SK-N-SH (cell line): ENCODE measurements around the gene TRIM46. TPM values are rescaled to one million over a fixed set of nuclear protein-coding genes. Genes with fewer than 3 reads are reported as not detected.

Experiments
- CTCF ChIA-PET: fragments of 300-600, 350-600 bp; formaldehyde crosslinking; extraction: SDS; loops from one replicate; lab custom pipeline; 2021; lab: Yijun Ruan, JAX
- POLR2A ChIA-PET: fragments of 350-600 bp; sonication (Branson Sonifier 250); formaldehyde crosslinking; extraction: SDS; loops from one replicate; lab custom pipeline; 2020; ENCODE audit warnings: antibody characterized with exemption, inconsistent platforms; lab: Yijun Ruan, JAX
- DNase-seq: peaks from one replicate; pipeline ENCODE4 v3.0.0; 2012
- H2AFZ ChIP-seq: fragments of 200-600 bp; sonication (generic); 2 replicates; pipeline ENCODE4 v1.8.1; 2016; ENCODE audit warnings: antibody characterized with exemption, mild to moderate bottlenecking, low read depth
- H3F3A ChIP-seq: fragments of 200-600 bp; sonication (generic); replicated peaks from 2 replicates; pipeline ENCODE3; 2016; ENCODE audit warnings: antibody characterized with exemption, mild to moderate bottlenecking; ENCODE audit not compliant: insufficient read depth
- H3K27ac ChIP-seq, 2 experiments: fragments of 200-500 bp in 1 of 2; fragments of 200-600 bp in 1 of 2; sonication (Bioruptor generic) in 1 of 2; sonication (generic), shearing (Covaris generic) in 1 of 2; 2 replicates each; pipeline versions ENCODE4 v1.5.1 to v1.6.1; 2014 to 2016; ENCODE audit warnings: low read depth in 2 of 2, inconsistent platforms in 1 of 2, low read length in 1 of 2, mild to moderate bottlenecking in 1 of 2, mixed read lengths in 1 of 2
- H3K27me3 ChIP-seq: fragments of 200-600 bp; sonication (generic), shearing (Covaris generic); 2 replicates; pipeline ENCODE4 v1.6.1; 2016; ENCODE audit warnings: mixed run types; ENCODE audit not compliant: insufficient read depth
- H3K36me3 ChIP-seq, 2 experiments: fragments of 200-500 bp in 1 of 2; fragments of 200-600 bp in 1 of 2; sonication (Bioruptor generic) in 1 of 2; sonication (generic) in 1 of 2; replicated peaks in 1 of 2; 2 replicates each; pipeline versions ENCODE3 to v1.5.1; 2014 to 2016; ENCODE audit warnings: low read length in 1 of 2, mild to moderate bottlenecking in 1 of 2; ENCODE audit not compliant: insufficient read depth in 2 of 2, control insufficient read depth in 1 of 2
- H3K4me1 ChIP-seq, 2 experiments: fragments of 200-500 bp in 1 of 2; fragments of 200-600 bp in 1 of 2; sonication (Bioruptor generic) in 1 of 2; sonication (generic), shearing (Covaris generic) in 1 of 2; 2 replicates each; pipeline versions ENCODE4 v1.5.1 to v1.6.1; 2014 to 2016; ENCODE audit warnings: low read depth in 1 of 2, low read length in 1 of 2, mixed run types in 1 of 2; ENCODE audit not compliant: insufficient read depth in 2 of 2, control insufficient read depth in 1 of 2
- H3K4me2 ChIP-seq: fragments of 200-600 bp; sonication (generic), shearing (Covaris generic); 2 replicates; pipeline ENCODE4 v1.6.1; 2017; ENCODE audit warnings: mixed run types
- H3K4me3 ChIP-seq, 2 experiments: fragments of 200-500 bp in 1 of 2; fragments of 200-600 bp in 1 of 2; sonication (Bioruptor generic) in 1 of 2; sonication (generic), shearing (Covaris generic) in 1 of 2; 2 replicates each; pipeline versions ENCODE4 v1.5.1 to v1.8.1; 2014 to 2016; ENCODE audit warnings: low read depth in 2 of 2, inconsistent platforms in 1 of 2, low read length in 1 of 2, mild to moderate bottlenecking in 1 of 2, mixed read lengths in 1 of 2, moderate library complexity in 1 of 2
- H3K79me2 ChIP-seq: fragments of 200-600 bp; sonication (generic); 2 replicates; pipeline ENCODE4 v1.8.1; 2017; ENCODE audit warnings: mild to moderate bottlenecking; ENCODE audit not compliant: insufficient read depth
- H3K9ac ChIP-seq: fragments of 200-600 bp; sonication (generic); 2 replicates; pipeline ENCODE4 v1.6.1; 2017; ENCODE audit warnings: mixed run types
- H3K9me2 ChIP-seq: fragments of 200-600 bp; sonication (generic); 2 replicates; pipeline ENCODE4 v1.6.1; 2017; ENCODE audit warnings: mixed run types
- H3K9me3 ChIP-seq: fragments of 200-600 bp; sonication (generic); 2 replicates; pipeline ENCODE4 v1.6.1; 2017; ENCODE audit warnings: mixed run types, mild to moderate bottlenecking, moderate library complexity
- H4K20me1 ChIP-seq: fragments of 200-600 bp; sonication (generic); 2 replicates; pipeline ENCODE4 v1.6.1; 2017; ENCODE audit warnings: mild to moderate bottlenecking, mixed run types; ENCODE audit not compliant: insufficient read depth
- CHD2 ChIP-seq: fragments of 150-350 bp; IDR thresholded peaks from 2 replicates; pipeline ENCODE4 v1.6.1; 2018; ENCODE audit warnings: low read length; ENCODE audit not compliant: partially characterized antibody
- ELF1 ChIP-seq: IDR thresholded peaks from 2 replicates; pipeline ENCODE4 v1.4.0; 2012
- EZH2phosphoT487 ChIP-seq: fragments of 200-600 bp; sonication (generic); IDR thresholded peaks from 2 replicates; pipeline ENCODE4 v1.6.1; 2017; ENCODE audit warnings: low read depth, mixed run types, mild to moderate bottlenecking, antibody characterized with exemption, moderate library complexity, borderline replicate concordance
- FOSL2 ChIP-seq: IDR thresholded peaks from 2 replicates; pipeline ENCODE4 v1.4.0; 2012; ENCODE audit warnings: low read depth, mild to moderate bottlenecking, moderate library complexity, borderline replicate concordance
- FOXM1 ChIP-seq: IDR thresholded peaks from 2 replicates; pipeline ENCODE4 v1.4.0; 2012; ENCODE audit warnings: low read depth, mild to moderate bottlenecking
- IRF3 ChIP-seq: fragments of 150-350 bp; IDR thresholded peaks from 2 replicates; pipeline ENCODE4 v1.6.1; 2016; ENCODE audit warnings: mild to moderate bottlenecking, low read depth, low read length
- MEF2A ChIP-seq: IDR thresholded peaks from 2 replicates; pipeline ENCODE4 v1.4.0; 2012; ENCODE audit warnings: low read depth, borderline replicate concordance
- MXI1 ChIP-seq: IDR thresholded peaks from 2 replicates; pipeline ENCODE4 v1.6.1; 2012; ENCODE audit warnings: mild to moderate bottlenecking, low read depth, low read length, improper control_type of control experiment
- POLR2AphosphoS5 ChIP-seq: IDR thresholded peaks from 2 replicates; pipeline ENCODE4 v1.6.1; 2012; ENCODE audit warnings: low read depth, low read length
- RCOR1 ChIP-seq: fragments of 150-350 bp; IDR thresholded peaks from 2 replicates; pipeline ENCODE4 v1.6.1; 2017; ENCODE audit warnings: antibody characterized with exemption, low read length
- RFX5 ChIP-seq: IDR thresholded peaks from 2 replicates; pipeline ENCODE4 v1.6.1; 2012; ENCODE audit warnings: mild to moderate bottlenecking, improper control_type of control experiment, low read length
- RXRA ChIP-seq: IDR thresholded peaks from 2 replicates; pipeline ENCODE4 v1.4.0; 2012; ENCODE audit warnings: low read depth, mild to moderate bottlenecking, borderline replicate concordance
- SMC3 ChIP-seq: IDR thresholded peaks from 2 replicates; pipeline ENCODE4 v1.6.1; 2012; ENCODE audit warnings: low read depth, low read length, improper control_type of control experiment
- TAF1 ChIP-seq: IDR thresholded peaks from 2 replicates; pipeline ENCODE4 v1.6.1; 2012; ENCODE audit warnings: low read depth, mild to moderate bottlenecking, low read length, moderate library complexity, borderline replicate concordance
- TCF12 ChIP-seq: IDR thresholded peaks from 2 replicates; pipeline ENCODE4 v1.4.0; 2012
- USF1 ChIP-seq: IDR thresholded peaks from 2 replicates; pipeline ENCODE4 v1.4.0; 2012; ENCODE audit warnings: low read depth, borderline replicate concordance
- YY1 ChIP-seq: IDR thresholded peaks from 2 replicates; pipeline ENCODE4 v1.4.0; 2012; ENCODE audit warnings: low read depth, mild to moderate bottlenecking
- ZBTB33 ChIP-seq: IDR thresholded peaks from 2 replicates; pipeline ENCODE4 v1.4.0; 2012; ENCODE audit warnings: low read depth, borderline replicate concordance
- WGBS: methylation state at CpG from one replicate; pipeline ENCODE4 v1.1.6; 2017; ENCODE audit warnings: low lambda C conversion rate; 5-methylcytosine and 5-hydroxymethylcytosine counted together
- polyA plus RNA-seq, 3 experiments: library from polyadenylated mRNA; depleted of rRNA; stranded (reverse); fragments of >200 nt; gene quantifications; 2 replicates each; pipeline ENCODE4 v1.2.3, GENCODE V29; 2012

The TRIM46 gene
- polyA plus RNA-seq, 1 of the 3 experiments (the other 2 are of a cell fraction) = 12.7 TPM

GRCh38 chr1:155166051-155166470 is 7.6 kb upstream of the TRIM46 start:
- POLR2A ChIA-PET = no interaction called here
- Histone ChIP-seq H3K27me3 (no peaks in the 10 kb centered on the region), H3K9ac (no peak overlapping the region), H3K4me3 (no peak overlapping the region), H3K4me1 (peaks cover 0 to 8% of the 10 kb centered on the region in 2 experiments; a peak in 1 of 4 replicates), H3K36me3 (peaks cover 12 to 16% of the 10 kb centered on the region in 2 experiments), H3F3A (peaks cover 23% of the 10 kb centered on the region), H3K9me3 (no peaks in the 10 kb centered on the region), H3K79me2 (peaks cover 9% of the 10 kb centered on the region), H4K20me1 (no peaks in the 10 kb centered on the region), H3K27ac (no peak overlapping the region)
- DNase-seq = no peak
- WGBS = 98% methylated on average over 7 of the region's 8 CpGs
- no peak for TF ChIP-seq POLR2AphosphoS5
- TF ChIP-seq TAF1 = no peak
- no peak for TF ChIP-seq ELF1
- no peak for TF ChIP-seq MEF2A
- no peak for TF ChIP-seq IRF3
- TF ChIP-seq EZH2phosphoT487 = no peak
- TF ChIP-seq TCF12 = no peak
- no peak for TF ChIP-seq RFX5
- no peak for TF ChIP-seq YY1
- no peak for TF ChIP-seq USF1
- no peak for TF ChIP-seq ZBTB33
- TF ChIP-seq SMC3 = no peak
- TF ChIP-seq FOSL2 = no peak
- no peak for TF ChIP-seq RCOR1
- TF ChIP-seq FOXM1 = no peak
- TF ChIP-seq CHD2 = no peak
- no peak for TF ChIP-seq MXI1
- no peak for TF ChIP-seq RXRA
- TF ChIP-seq, all 33 proteins: peak for 0
- H3K9me2 ChIP-seq = no peaks in the 10 kb centered on the region
- CTCF ChIA-PET = interaction anchor here (1.3 to 14.8 kb wide), 10 partner anchors 10 to 124 kb away, joined by 3 to 496 read pairs (median 12); partner anchors contain the start of genes ADAM15, EFNA1 and EFNA4
- no peak overlapping the region for H2AFZ ChIP-seq
- no peak overlapping the region for H3K4me2 ChIP-seq
